HG02885 (cell line): ENCODE results near the gene AARS2.

Source experiments
- ATAC-seq: cut with Tn5 transposase; IDR thresholded peaks from one replicate; pipeline ENCODE4 v1.9.1; 2021; ENCODE audit warnings: mild to moderate bottlenecking; ENCODE audit not compliant: unreplicated experiment, poor library complexity

Gene AARS2

GRCh38 chr6:44253307-44254101, 59.6 kb downstream of the AARS2 start:
- ATAC-seq, result no peak

GRCh38 chr6:44251576-44252524, 61.3 kb downstream of the AARS2 start:
- ATAC-seq, result no peak

GRCh38 chr6:44250718-44251123, 62.4 kb downstream of the AARS2 start:
- ATAC-seq, result no peak

GRCh38 chr6:44250067-44250717, 63.0 kb downstream of the AARS2 start:
- ATAC-seq, result no peak
